ENCODE data around the gene NFIA. TPM values are rescaled to one million over a fixed set of nuclear protein-coding genes. Genes with fewer than 3 reads are reported as not detected.

Gene NFIA
- total and polyA plus RNA-seq, 9 of the 15 experiments (the other 6 are each of a cell fraction or from before 2014, with no cell fraction given): 5.3 to 24.9 (median 9.8) TPM

DNA sequence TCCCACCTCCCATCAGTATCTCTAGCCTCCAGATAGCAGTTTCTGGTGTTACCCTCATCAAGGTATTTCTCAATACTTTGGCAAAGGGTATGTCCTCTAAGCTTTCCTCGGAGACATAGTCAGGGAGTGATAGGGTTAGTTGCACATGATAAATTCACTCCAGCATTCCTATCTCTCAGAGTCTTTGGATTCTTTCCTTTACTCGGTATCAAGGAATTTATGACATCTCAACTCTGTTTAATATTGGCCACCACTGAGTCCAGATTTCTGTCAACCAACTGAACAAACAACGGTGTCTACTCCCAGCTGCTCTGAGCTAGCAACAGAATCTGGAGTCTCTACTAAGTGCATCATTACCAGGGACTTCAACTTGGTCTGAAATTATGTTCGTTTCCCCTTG lies 409.1 kb downstream of the NFIA start (continued):
- TF ChIP-seq, protein P1, sequence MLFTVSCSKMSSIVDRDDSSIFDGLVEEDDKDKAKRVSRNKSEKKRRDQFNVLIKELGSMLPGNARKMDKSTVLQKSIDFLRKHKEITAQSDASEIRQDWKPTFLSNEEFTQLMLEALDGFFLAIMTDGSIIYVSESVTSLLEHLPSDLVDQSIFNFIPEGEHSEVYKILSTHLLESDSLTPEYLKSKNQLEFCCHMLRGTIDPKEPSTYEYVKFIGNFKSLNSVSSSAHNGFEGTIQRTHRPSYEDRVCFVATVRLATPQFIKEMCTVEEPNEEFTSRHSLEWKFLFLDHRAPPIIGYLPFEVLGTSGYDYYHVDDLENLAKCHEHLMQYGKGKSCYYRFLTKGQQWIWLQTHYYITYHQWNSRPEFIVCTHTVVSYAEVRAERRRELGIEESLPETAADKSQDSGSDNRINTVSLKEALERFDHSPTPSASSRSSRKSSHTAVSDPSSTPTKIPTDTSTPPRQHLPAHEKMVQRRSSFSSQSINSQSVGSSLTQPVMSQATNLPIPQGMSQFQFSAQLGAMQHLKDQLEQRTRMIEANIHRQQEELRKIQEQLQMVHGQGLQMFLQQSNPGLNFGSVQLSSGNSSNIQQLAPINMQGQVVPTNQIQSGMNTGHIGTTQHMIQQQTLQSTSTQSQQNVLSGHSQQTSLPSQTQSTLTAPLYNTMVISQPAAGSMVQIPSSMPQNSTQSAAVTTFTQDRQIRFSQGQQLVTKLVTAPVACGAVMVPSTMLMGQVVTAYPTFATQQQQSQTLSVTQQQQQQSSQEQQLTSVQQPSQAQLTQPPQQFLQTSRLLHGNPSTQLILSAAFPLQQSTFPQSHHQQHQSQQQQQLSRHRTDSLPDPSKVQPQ (CRISPR knock-in tag; IDR thresholded peaks at IDR 0.05; ENCODE audit: borderline replicate concordance): no peak
- no peak for TF ChIP-seq EP300 (IDR thresholded peaks at IDR 0.05; ENCODE audit: low read length)
- no peak for TF ChIP-seq TAF15 (IDR thresholded peaks at IDR 0.05; ENCODE audit: low read depth, low read length)
- TF ChIP-seq NFIX (CRISPR knock-in tag; IDR thresholded peaks at IDR 0.05; ENCODE audit: low read depth): no peak

DNA sequence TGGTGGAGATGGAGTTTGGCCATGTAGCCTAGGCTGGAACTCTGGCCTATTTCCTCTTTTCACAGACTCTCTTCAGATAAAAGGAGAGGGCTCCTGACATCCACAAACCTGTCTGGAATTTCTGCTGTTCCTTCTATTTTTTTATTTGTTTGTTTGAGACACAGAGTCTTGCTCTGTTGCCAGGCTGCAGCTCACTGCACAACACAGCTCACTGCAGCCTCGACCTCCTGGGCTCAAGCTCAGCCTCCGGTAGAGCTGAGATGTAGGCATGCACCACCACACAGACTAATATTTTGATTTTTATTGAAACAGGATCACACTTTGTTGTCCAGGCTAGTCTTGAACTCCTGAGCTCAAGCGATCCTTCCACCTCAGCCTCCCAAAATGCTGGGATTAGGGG lies 411.6 kb downstream of the NFIA start:
- ChIA-PET CTCF (ENCODE audit: low intra/inter-chr PET ratio) (no interaction called here), POLR2A (interaction anchor here (0.6 to 0.7 kb wide), 4 partner anchors 396 to 1119 kb away, joined by 3 to 4 read pairs (median 3); no protein-coding TSS in a partner anchor)
- 12% methylated on average over 3 of the region's 3 CpGs for WGBS (ENCODE audit: insufficient coverage, low coverage, missing lambda C conversion rate)
- H3K79me2 ChIP-seq (ENCODE audit: control insufficient read depth, insufficient read depth, low read length): no peaks in the 10 kb centered on the region
- DNase-seq (ENCODE audit: extremely low read depth in 1 of 4, low spot score in 3 of 4) (no peak), FAIRE-seq (no peak), ATAC-seq (no peak)
- no peak overlapping the region for H3K4me2 ChIP-seq (ENCODE audit: insufficient read depth, low read length)
- H3K4me3 ChIP-seq: no peak overlapping the region
- H3K4me1 ChIP-seq (replicated peaks in 1 of 2; ENCODE audit: control insufficient read depth in 2 of 2, insufficient read depth in 2 of 2, low read length in 2 of 2): no peaks in the 10 kb centered on the region
- BruUV-seq (replicated peaks): no TSS peak
- no peak overlapping the region for H2AFZ ChIP-seq (ENCODE audit: low read depth, low read length)
- peaks cover 13 to 32% of the 10 kb centered on the region in 2 experiments; a peak in 4 of 5 replicates for H3K27me3 ChIP-seq (ENCODE audit: control insufficient read depth in 2 of 2, insufficient read depth in 2 of 2, low read length in 2 of 2)
- intact Hi-C loops (cut with micrococcal nuclease) (no loop called here), in situ Hi-C loops (cut with MboI) (no loop called here)
- H3K9ac ChIP-seq (ENCODE audit: insufficient read depth in 1 of 2, low read depth in 2 of 2, low read length in 2 of 2): no peak overlapping the region
- H3K36me3 ChIP-seq (ENCODE audit: control insufficient read depth, insufficient read depth, low read length): no peaks in the 10 kb centered on the region
- no peaks in the 10 kb centered on the region for H4K20me1 ChIP-seq (replicated peaks; ENCODE audit: control insufficient read depth, insufficient read depth, low read length)
- H3K9me3 ChIP-seq (replicated peaks; ENCODE audit: control insufficient read depth, insufficient read depth, low read depth, low read length): no peaks in the 10 kb centered on the region
- H3K27ac ChIP-seq (ENCODE audit: extremely low read depth, low read depth, low read length): no peak overlapping the region
- no peaks in the 10 kb centered on the region for H3K9me1 ChIP-seq (ENCODE audit: control insufficient read depth, insufficient read depth, low read length)
- TF ChIP-seq, protein P2, sequence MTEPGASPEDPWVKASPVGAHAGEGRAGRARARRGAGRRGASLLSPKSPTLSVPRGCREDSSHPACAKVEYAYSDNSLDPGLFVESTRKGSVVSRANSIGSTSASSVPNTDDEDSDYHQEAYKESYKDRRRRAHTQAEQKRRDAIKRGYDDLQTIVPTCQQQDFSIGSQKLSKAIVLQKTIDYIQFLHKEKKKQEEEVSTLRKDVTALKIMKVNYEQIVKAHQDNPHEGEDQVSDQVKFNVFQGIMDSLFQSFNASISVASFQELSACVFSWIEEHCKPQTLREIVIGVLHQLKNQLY (CRISPR knock-in tag; conservative IDR thresholded peaks at IDR 0.05): no peak
- no peak for TF ChIP-seq PCBP2 (IDR thresholded peaks at IDR 0.05; ENCODE audit: low read depth, low read length, poor library complexity, severe bottlenecking)
- no peak for TF ChIP-seq ZNF146 (CRISPR knock-in tag; IDR thresholded peaks at IDR 0.05; ENCODE audit: unreplicated experiment)
- TF ChIP-seq XRCC5 (IDR thresholded peaks at IDR 0.05; ENCODE audit: low read depth, low read length): no peak
- TF ChIP-seq, protein P3, sequence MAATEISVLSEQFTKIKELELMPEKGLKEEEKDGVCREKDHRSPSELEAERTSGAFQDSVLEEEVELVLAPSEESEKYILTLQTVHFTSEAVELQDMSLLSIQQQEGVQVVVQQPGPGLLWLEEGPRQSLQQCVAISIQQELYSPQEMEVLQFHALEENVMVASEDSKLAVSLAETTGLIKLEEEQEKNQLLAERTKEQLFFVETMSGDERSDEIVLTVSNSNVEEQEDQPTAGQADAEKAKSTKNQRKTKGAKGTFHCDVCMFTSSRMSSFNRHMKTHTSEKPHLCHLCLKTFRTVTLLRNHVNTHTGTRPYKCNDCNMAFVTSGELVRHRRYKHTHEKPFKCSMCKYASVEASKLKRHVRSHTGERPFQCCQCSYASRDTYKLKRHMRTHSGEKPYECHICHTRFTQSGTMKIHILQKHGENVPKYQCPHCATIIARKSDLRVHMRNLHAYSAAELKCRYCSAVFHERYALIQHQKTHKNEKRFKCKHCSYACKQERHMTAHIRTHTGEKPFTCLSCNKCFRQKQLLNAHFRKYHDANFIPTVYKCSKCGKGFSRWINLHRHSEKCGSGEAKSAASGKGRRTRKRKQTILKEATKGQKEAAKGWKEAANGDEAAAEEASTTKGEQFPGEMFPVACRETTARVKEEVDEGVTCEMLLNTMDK (IDR thresholded peaks at IDR 0.05; ENCODE audit: borderline replicate concordance, insufficient read depth, low read depth, low read length, poor library complexity, severe bottlenecking): no peak
- no peak for TF ChIP-seq FOSL1 (tag; conservative IDR thresholded peaks at IDR 0.05)
- TF ChIP-seq YBX1 (IDR thresholded peaks at IDR 0.05): no peak
- TF ChIP-seq FOXJ2 (tag; IDR thresholded peaks at IDR 0.05): no peak
- no peak for TF ChIP-seq KAT8 (IDR thresholded peaks at IDR 0.05; ENCODE audit: low read depth)
- no peak for TF ChIP-seq SMARCB1 (IDR thresholded peaks at IDR 0.05; ENCODE audit: insufficient read length, low read depth)
- TF ChIP-seq ZNF696 (CRISPR knock-in tag; conservative IDR thresholded peaks at IDR 0.05): no peak
